BLaER1 (cell line): Measurements from ENCODE around the gene DHRS1.

Source experiments
- H3K27ac ChIP-seq: shearing (Covaris generic); formaldehyde crosslinking; 2 replicates; pipeline ENCODE4 v1.8.1; 2022
- H3K27me3 ChIP-seq: shearing (Covaris generic); formaldehyde crosslinking; 2 replicates; pipeline ENCODE4 v1.8.1; 2022
- H3K36me3 ChIP-seq: shearing (Covaris generic); formaldehyde crosslinking; 2 replicates; pipeline ENCODE4 v1.8.1; 2022
- H3K4me1 ChIP-seq: shearing (Covaris generic); formaldehyde crosslinking; 2 replicates; pipeline ENCODE4 v1.8.1; 2022
- H3K4me2 ChIP-seq: shearing (Covaris generic); formaldehyde crosslinking; 2 replicates; pipeline ENCODE4 v1.8.1; 2022
- H3K4me3 ChIP-seq: shearing (Covaris generic); formaldehyde crosslinking; 2 replicates; pipeline ENCODE4 v1.8.1; 2022
- H3K9ac ChIP-seq: shearing (Covaris generic); formaldehyde crosslinking; 2 replicates; pipeline ENCODE4 v1.8.1; 2022
- H3K9me3 ChIP-seq: shearing (Covaris generic); formaldehyde crosslinking; 2 replicates; pipeline ENCODE4 v1.8.1; 2022
- H4K20me1 ChIP-seq: shearing (Covaris generic); formaldehyde crosslinking; 2 replicates; pipeline ENCODE4 v1.8.1; 2022
- Cebpa-rat ChIP-seq: shearing (Covaris generic); IDR thresholded peaks from 2 replicates; pipeline ENCODE4 v1.8.1; 2022

The DHRS1 gene

DNA sequence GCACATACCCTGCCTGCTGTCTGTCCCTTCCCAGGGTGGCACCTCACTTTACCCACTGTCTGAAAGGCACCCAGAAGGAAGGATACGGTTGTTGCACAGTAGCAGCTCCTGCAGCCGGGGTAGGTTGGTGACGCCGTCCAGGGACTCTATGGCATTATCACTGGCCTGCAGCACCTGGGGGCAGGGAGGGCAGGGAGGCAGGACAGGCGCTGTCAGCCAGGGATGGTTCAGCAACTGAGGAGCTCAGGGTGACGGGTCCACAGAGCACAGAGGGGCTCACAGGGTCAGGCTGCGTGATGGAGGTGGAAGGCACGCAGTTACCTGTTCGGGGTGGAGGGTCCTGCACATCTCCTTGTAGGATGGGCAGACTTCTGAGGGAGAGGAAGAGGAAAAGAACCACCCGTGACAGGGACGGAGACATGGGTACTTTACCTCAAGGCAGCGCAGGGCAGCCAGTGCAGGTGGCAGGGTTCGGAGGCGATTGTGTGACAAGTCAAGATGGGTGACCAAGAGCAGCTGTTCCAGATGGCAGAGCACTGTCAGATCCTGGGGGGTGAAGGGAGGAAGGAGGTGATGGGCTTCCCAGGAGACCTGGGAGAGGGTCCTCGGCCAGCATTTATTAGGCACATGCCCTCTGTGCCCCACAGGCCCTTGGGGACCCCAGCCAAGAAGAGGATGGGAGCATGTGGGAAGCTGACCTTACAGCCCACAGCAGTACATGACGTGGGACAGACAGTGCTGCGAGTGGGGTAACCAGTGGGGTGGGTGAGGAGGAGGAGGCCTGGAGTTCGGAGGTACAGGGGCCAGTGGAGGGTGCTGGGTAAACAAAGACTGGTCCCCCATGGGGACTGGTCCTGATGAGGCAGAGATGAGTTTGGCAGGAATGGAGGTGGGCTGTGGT lies 33.0 kb downstream of the DHRS1 start:
- TF ChIP-seq Cebpa-rat: no peak
- Histone ChIP-seq H4K20me1 (no peaks in the 10 kb centered on the region), H3K27ac (no peak overlapping the region), H3K36me3 (peaks cover 43% of the 10 kb centered on the region), H3K27me3 (no peaks in the 10 kb centered on the region), H3K4me3 (no peak overlapping the region), H3K4me2 (peak overlapping the region; percentile 38), H3K4me1 (peaks cover 12% of the 10 kb centered on the region), H3K9ac (no peak overlapping the region; the same call in 1 of the 2 replicates), H3K9me3 (no peaks in the 10 kb centered on the region)

GRCh38 chr14:24264298-24264697 lies 35.3 kb downstream of the DHRS1 start:
- H4K20me1 ChIP-seq: no peaks in the 10 kb centered on the region
- H3K27ac ChIP-seq: no peak overlapping the region
- H3K4me3 ChIP-seq: no peak overlapping the region
- H3K9me3 ChIP-seq: no peaks in the 10 kb centered on the region
- no peak for TF ChIP-seq Cebpa-rat
- H3K27me3 ChIP-seq: no peaks in the 10 kb centered on the region
- peaks cover 35% of the 10 kb centered on the region for H3K36me3 ChIP-seq
- H3K9ac ChIP-seq: no peak overlapping the region
- H3K4me2 ChIP-seq: no peak overlapping the region
- H3K4me1 ChIP-seq: peaks cover 7% of the 10 kb centered on the region; the same call in 1 of the 2 replicates

GRCh38 chr14:24263848-24264247 lies 35.7 kb downstream of the DHRS1 start:
- H3K4me3 ChIP-seq: no peak overlapping the region
- no peak for TF ChIP-seq Cebpa-rat
- no peaks in the 10 kb centered on the region for H4K20me1 ChIP-seq
- no peaks in the 10 kb centered on the region for H3K27me3 ChIP-seq
- H3K9me3 ChIP-seq: no peaks in the 10 kb centered on the region
- peaks cover 32% of the 10 kb centered on the region for H3K36me3 ChIP-seq
- peaks cover 7% of the 10 kb centered on the region; the same call in 1 of the 2 replicates for H3K4me1 ChIP-seq
- H3K4me2 ChIP-seq: no peak overlapping the region
- H3K27ac ChIP-seq: no peak overlapping the region
- no peak overlapping the region for H3K9ac ChIP-seq

DNA sequence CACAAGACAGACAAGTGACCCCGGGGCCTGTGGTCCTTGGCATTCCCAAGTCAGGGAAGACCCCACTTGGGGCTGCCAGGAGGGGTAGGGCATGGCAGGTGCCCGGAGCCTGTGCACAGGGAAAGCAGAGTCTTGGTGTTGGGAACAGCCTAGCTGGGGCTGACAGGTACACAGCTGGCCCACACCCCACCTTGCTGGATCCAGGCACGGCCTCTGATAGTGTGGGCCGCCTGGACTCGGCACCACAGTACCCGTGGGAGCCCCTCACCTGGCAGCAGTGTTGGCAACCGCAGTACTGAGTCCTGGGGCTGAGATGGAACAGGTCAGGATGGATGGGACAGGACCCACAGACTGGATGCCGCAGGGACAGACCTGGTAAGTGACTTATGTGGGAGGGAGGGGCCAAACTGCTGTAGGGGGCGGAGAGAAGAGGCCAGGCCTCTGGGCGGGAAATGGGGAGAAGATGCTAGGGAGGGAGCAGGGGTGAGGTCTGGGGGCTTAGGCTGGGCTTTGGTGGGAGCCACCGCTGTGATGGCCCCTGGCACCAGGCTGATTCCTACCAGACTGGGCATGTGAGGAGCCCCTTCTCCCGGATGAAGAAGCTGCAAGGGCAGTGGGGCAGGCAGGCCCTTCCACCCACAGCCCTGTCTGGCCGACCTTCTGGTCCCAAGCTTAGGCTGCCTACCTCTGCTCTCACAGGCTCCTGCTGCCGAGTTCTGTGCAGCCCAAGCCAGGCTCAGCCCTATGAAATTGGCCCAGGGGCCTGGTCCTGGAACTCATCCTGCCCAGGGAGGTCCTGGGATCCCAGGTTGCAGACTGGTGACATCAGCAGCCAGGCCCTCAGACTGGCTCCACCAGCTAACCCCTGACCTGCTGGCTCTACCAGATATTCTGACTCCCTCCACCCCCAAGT lies 36.5 kb downstream of the DHRS1 start, which contains the start of gene TGM1:
TSS of gene TGM1 (minus strand) at position 357 of the 913 bp plus-strand sequence. CDS start 825 bp downstream, outside the sequence.
- Histone ChIP-seq H3K4me2 (no peak within 1 kb of the TSS), H3K4me1 (peaks cover 7% of the 10 kb centered on the region; the same call in 1 of the 2 replicates), H4K20me1 (no peaks in the 10 kb centered on the region), H3K27me3 (no peaks in the 10 kb centered on the region), H3K9me3 (no peaks in the 10 kb centered on the region), H3K9ac (no peak within 1 kb of the TSS), H3K36me3 (peaks cover 32% of the 10 kb centered on the region), H3K4me3 (no peak within 1 kb of the TSS), H3K27ac (no peak within 1 kb of the TSS)
- no peak for TF ChIP-seq Cebpa-rat

DNA sequence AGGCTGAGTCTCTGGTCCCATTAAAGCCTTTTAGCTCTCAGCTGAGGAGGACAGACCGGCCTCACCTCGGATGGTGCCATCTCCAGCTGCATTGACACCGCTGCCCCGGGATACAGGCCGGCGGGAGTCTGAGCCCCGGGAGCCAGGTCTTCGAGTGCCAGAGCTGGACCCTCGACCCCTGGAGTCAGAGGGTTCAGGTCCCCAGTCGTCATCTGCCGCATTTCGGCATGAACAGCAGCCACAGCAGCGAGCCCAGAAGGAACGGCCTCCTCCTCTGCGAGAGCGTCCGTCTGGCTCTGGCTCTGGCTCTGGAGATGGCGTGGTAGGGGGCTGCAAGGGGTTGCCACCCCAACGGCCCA lies 37.6 kb downstream of the DHRS1 start:
- Histone ChIP-seq H4K20me1 (no peaks in the 10 kb centered on the region), H3K27me3 (no peaks in the 10 kb centered on the region), H3K27ac (no peak overlapping the region), H3K9me3 (no peaks in the 10 kb centered on the region), H3K4me2 (no peak overlapping the region), H3K4me1 (peaks cover 6% of the 10 kb centered on the region; the same call in 1 of the 2 replicates), H3K4me3 (no peak overlapping the region), H3K36me3 (peaks cover 22% of the 10 kb centered on the region), H3K9ac (no peak overlapping the region)
- no peak for TF ChIP-seq Cebpa-rat

DNA sequence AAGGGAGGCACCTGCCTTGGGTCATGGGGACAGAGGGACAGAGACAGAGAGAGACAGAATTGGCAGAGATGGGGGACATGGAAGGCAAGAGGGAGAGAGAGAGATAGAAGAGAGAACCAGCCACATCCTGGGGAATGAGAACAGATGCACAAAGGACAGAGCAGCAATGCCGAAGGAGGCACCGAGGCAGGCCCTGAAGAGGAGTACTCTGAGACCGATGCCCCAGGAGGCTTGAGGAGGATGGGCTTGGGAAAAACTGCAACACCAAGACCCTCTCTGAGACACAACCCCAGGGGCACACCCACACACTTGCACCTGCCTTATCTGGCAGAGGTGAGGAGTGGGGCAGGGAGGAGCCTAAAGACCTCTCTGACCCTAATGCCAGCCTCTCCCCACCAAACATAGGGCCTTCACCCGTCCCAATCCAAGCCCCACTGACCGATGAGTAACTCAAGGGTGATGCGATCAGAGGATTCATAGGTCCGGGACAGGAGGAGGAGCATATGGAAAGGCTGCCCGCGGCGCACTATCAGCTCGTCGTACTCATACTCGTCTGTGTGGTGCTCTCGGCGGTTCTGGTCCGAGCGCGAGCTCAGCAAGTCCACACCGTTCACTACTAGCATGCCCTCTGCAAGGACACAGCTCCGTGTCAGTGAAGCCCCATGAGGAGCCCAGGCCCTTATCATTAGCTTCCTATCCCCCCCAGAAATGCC lies 38.2 kb downstream of the DHRS1 start:
- H3K27me3 ChIP-seq: no peaks in the 10 kb centered on the region
- H3K4me1 ChIP-seq: peaks cover under 1% of the 10 kb centered on the region; the same call in 1 of the 2 replicates
- no peaks in the 10 kb centered on the region for H3K9me3 ChIP-seq
- H3K4me2 ChIP-seq: no peak overlapping the region
- H3K36me3 ChIP-seq: peaks cover 17% of the 10 kb centered on the region
- H4K20me1 ChIP-seq: no peaks in the 10 kb centered on the region
- no peak overlapping the region for H3K9ac ChIP-seq
- H3K4me3 ChIP-seq: no peak overlapping the region
- no peak overlapping the region for H3K27ac ChIP-seq
- TF ChIP-seq Cebpa-rat: no peak

DNA sequence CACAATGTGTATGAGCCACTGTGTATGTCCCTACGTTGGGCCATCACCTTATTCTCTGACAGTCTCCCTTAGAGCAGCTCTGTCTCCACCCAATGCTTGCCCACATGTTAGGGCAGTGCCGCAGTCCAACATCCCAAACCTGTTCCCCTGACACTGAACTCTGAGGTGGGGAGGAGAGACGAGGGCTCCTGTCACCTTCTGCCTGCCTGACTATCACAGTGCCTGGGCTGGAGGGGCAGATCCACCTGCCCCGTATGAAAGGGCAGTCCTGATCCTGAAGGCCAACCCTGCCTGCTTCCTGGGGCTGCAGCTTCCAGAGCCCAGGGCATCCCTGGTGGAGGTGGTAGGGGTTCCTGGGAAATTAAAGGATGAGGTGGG lies 38.8 kb downstream of the DHRS1 start:
- Histone ChIP-seq H3K27ac (no peak overlapping the region), H3K27me3 (no peaks in the 10 kb centered on the region), H3K4me2 (no peak overlapping the region), H3K9me3 (no peaks in the 10 kb centered on the region), H3K36me3 (peaks cover 11% of the 10 kb centered on the region), H3K4me3 (no peak overlapping the region), H4K20me1 (no peaks in the 10 kb centered on the region), H3K9ac (no peak overlapping the region), H3K4me1 (no peaks in the 10 kb centered on the region)
- TF ChIP-seq Cebpa-rat: no peak

DNA sequence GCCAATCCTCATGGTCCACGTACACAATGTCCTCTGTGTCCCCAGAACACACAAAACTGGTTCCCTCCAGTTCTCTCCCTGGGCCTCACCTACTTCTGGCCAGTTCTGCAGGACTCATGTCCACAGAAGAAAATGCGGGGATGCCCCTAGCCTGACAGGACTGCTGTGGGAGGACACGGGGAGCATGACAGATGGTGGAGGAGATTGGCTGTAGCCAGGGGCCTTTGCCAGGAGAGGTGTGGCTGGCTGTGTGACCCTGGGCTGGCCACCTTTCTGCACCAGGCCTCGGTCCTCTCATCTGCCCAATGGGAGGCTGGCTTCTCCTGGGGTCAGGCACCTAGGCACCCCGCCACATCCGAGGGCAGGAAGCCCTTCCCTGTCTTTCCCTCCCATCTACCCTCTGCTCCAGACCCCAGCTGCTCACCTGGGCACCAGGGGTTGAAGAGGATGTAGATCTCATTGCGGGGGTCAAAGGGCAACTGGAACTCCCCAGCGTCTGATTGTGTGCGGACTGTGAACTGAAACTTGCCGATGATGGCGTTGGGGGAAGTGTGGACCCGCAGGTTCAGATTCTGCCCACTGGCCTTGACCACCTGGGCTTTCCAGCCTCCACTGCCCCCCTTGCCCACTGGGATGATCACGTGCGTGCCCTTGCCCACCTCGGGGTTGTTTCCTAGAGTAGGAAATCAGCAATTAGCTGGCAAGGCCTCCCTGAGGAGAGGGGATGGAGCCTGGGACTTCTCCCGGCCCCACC lies 39.4 kb downstream of the DHRS1 start:
- H4K20me1 ChIP-seq: no peaks in the 10 kb centered on the region
- H3K36me3 ChIP-seq: peaks cover 5% of the 10 kb centered on the region
- no peak overlapping the region for H3K4me3 ChIP-seq
- TF ChIP-seq Cebpa-rat: no peak
- H3K27ac ChIP-seq: no peak overlapping the region
- H3K27me3 ChIP-seq: no peaks in the 10 kb centered on the region
- H3K9ac ChIP-seq: no peak overlapping the region
- H3K4me1 ChIP-seq: no peaks in the 10 kb centered on the region
- no peak overlapping the region for H3K4me2 ChIP-seq
- no peaks in the 10 kb centered on the region for H3K9me3 ChIP-seq
